ENCODE measurements around the gene FAM171A1.
"Not testable (repeated sequence)": the region's sequence is repeated elsewhere in the genome, so short reads cannot be mapped to it uniquely, and the experiment has no call there.

FAM171A1 gene

GRCh38 chr10:15320118-15320517, 51.0 kb downstream of the FAM171A1 start:
- DNase-seq (ENCODE audit: low read depth in 3 of 3), result no peak

- no peak for DNase-seq (ENCODE audit: low read depth in 3 of 3)
These were observed 54.1 kb downstream of the FAM171A1 start for GRCh38 chr10:15316871-15317464.

GRCh38 chr10:15316145-15316544, 54.9 kb downstream of the FAM171A1 start:
- DNase-seq (ENCODE audit: low read depth in 3 of 3), result no peak

GRCh38 chr10:15315286-15315685, 55.8 kb downstream of the FAM171A1 start:
- DNase-seq (ENCODE audit: low read depth in 3 of 3), result no peak

GRCh38 chr10:15314482-15315045, 56.5 kb downstream of the FAM171A1 start:
- DNase-seq (ENCODE audit: low read depth in 3 of 3), result no peak

GRCh38 chr10:15313843-15314242, 57.2 kb downstream of the FAM171A1 start:
- DNase-seq (ENCODE audit: low read depth in 3 of 3), result no peak

- DNase-seq (ENCODE audit: low read depth in 3 of 3), result no peak
These were observed 58.0 kb downstream of the FAM171A1 start for GRCh38 chr10:15313047-15313446.

GRCh38 chr10:15311569-15312280, 59.4 kb downstream of the FAM171A1 start:
- DNase-seq (ENCODE audit: low read depth in 3 of 3), result no peak

- DNase-seq (ENCODE audit: low read depth in 3 of 3), result no peak
These were observed 60.1 kb downstream of the FAM171A1 start for GRCh38 chr10:15310776-15311568.

- DNase-seq (ENCODE audit: low read depth in 3 of 3), result no peak
These were observed 61.9 kb downstream of the FAM171A1 start for GRCh38 chr10:15309221-15309620.

GRCh38 chr10:15306735-15307280, 64.3 kb downstream of the FAM171A1 start:
- DNase-seq (ENCODE audit: low read depth in 3 of 3), result no peak

GRCh38 chr10:15305634-15306033, 65.5 kb downstream of the FAM171A1 start:
- no peak for DNase-seq (ENCODE audit: low read depth in 3 of 3)

- no peak for DNase-seq (ENCODE audit: low read depth in 3 of 3)
These were observed 65.9 kb downstream of the FAM171A1 start for GRCh38 chr10:15305161-15305560.

GRCh38 chr10:15302188-15302956, 68.7 kb downstream of the FAM171A1 start:
- not testable (repeated sequence) for DNase-seq (ENCODE audit: low read depth in 3 of 3)

GRCh38 chr10:15300697-15301096, 70.4 kb downstream of the FAM171A1 start:
- no peak for DNase-seq (ENCODE audit: low read depth in 3 of 3)

GRCh38 chr10:15300145-15300544, 70.9 kb downstream of the FAM171A1 start:
- DNase-seq (ENCODE audit: low read depth in 3 of 3), result no peak

- no peak for DNase-seq (ENCODE audit: low read depth in 3 of 3)
These were observed 74.4 kb downstream of the FAM171A1 start for GRCh38 chr10:15296701-15297100.

GRCh38 chr10:15295537-15296325, 75.4 kb downstream of the FAM171A1 start:
- no peak for DNase-seq (ENCODE audit: low read depth in 3 of 3)

GRCh38 chr10:15293862-15294842, 76.9 kb downstream of the FAM171A1 start:
- no peak for DNase-seq (ENCODE audit: low read depth in 3 of 3)
